EL (cell line): ENCODE data around the gene RIMS4.

ENCODE experiments used
- DNase-seq: peaks from one replicate; pipeline ENCODE4 v3.0.0-alpha.2; 2016

Gene RIMS4

GRCh38 chr20:44810391-44811149, at the start of gene RIMS4:
RIMS4 (minus strand) TSS chr20:44810546; CDS start chr20:44810271, 275 bp downstream.
- no peak for DNase-seq

GRCh38 chr20:44858606-44859360, 48.4 kb upstream of the RIMS4 start:
- DNase-seq, result no peak

- no peak for DNase-seq
Observed at GRCh38 chr20:44856856-44857448, 46.6 kb upstream of the RIMS4 start.

- no peak for DNase-seq
Observed at GRCh38 chr20:44856442-44856841, 46.1 kb upstream of the RIMS4 start.

DNA sequence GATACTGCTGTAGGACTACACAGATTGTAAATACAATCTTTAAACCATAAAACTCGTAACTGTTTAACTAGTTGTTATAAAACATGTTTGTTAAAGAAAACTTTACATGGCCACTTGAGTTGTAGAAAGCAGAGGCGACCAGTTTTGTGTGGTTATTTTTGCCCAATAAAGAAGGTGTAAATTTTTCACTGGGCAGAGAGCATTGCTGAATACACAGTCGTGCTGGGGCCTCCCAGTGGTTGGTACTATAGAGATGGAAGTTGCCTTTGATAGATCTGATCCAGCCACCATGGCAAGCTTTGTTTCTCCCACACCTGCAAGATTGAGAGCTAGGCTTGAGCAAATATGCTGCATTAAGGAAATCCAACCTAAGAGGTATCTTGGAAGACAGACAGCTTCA, 41.2 kb upstream of the RIMS4 start:
- DNase-seq, result no peak

DNA sequence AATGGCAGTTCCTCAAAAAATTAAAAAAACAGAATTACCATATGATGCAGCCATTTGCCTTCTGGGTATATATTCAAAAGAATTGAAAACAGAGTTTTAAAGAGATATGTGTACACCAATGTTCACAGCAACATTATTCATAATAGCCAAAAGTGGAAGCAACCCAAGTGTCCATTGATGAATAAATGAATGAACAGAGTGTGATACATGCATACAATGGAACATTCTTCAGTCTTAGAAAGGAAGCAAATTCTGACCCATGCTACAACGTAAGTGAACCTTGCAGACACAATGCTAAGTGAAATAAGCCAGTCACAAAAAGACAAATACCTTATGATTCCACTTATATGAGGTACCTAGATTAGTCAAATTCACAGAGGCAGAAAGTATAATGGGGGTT, 40.5 kb upstream of the RIMS4 start:
- DNase-seq, result no peak

GRCh38 chr20:44850272-44850671, 39.9 kb upstream of the RIMS4 start:
- DNase-seq, result no peak

DNA sequence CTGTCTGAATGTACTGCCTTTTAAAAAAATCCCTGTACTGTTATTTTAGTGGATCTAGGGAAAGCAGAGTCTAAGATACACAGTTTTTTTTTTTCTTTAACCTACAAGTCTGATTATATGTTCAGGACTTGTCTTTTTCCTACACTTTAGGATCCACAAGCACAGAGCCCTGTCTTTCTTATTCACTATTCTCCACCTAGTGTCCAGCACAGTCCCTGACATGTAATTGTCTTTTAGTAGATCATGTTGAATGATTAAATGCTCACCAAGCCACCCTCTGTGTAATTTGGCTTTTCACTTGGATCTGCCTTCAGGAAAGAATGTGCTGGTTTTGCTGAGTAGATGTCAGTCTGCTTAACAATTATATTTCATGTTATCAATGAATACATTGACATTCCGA, 39.4 kb upstream of the RIMS4 start:
- no peak for DNase-seq

DNA sequence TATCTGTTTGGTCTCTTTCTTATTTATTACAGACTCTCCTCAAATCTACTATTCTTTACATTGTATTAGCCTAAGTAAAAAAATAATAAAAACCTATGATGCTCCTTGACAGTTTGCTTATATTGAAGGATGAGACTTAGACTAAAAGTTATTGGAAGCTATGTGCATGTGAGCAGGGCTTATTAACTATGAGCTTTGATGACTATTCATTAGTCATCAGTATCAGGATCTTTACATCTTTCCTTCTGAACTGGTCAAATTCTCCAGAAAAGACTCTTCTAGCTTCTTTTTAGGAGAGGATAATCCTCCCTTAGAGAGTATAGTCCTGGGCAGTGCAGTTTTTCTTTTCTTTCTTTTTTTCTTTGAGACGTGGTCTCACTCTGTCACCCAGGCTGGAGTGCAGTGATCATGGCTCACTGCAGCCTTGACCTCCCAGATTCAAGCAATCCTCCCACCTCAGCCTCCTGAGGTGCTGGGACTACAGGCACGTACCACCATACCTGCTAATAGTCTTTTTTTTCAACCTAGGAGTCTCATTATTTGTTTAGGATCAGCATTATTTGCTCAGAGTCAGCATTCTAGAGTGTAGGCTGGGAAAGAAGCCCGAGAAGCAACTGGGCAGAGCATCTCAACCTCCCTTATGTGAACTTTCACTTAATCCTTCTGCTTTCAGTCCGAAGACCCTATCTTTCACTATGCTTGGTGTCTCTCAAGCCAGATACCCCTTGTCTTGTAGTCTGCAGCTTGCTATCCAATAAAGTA, 38.1 kb upstream of the RIMS4 start:
- no peak for DNase-seq

DNA sequence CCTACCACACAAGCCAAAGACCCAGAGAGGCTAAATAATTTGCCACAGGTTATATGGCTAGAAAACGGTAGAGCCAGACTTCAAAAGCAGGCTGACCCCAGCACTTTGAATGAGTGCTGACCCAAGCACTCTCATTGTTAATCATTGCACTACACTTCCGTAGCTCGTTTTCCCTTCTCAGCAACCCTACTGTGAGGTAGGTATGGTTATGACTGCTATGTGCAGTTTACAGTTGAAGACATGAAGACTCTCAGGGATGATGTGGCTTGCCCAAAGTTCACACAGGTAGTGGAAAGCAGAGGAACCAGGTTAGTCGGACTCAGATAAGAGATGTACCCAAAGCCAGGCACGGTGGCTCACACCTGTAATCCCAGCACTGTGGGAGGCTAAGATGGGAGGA, 33.5 kb upstream of the RIMS4 start:
- DNase-seq, result no peak

GRCh38 chr20:44841955-44842354, 31.6 kb upstream of the RIMS4 start:
- DNase-seq, result no peak

DNA sequence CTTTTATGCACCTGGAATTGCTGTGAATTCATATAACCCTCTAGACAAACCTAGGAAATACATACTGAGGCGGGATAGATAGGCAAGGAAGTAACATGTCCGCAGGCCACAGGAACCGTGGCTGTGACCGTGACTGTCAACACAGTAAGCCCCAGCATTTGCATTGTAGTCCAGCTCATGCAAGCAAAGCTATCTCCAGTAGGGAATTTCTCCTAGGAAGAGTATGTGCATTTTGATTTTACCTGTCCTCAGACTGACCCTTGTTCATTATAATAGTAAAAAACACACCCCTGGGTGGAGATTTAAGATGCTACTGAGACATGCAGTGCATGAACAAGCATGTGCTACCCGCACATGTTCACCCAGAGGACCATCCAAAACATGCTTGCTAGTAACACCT, 30.5 kb upstream of the RIMS4 start:
- DNase-seq, result no peak

- DNase-seq, result no peak
Observed at GRCh38 chr20:44839481-44839880, 29.1 kb upstream of the RIMS4 start.

DNA sequence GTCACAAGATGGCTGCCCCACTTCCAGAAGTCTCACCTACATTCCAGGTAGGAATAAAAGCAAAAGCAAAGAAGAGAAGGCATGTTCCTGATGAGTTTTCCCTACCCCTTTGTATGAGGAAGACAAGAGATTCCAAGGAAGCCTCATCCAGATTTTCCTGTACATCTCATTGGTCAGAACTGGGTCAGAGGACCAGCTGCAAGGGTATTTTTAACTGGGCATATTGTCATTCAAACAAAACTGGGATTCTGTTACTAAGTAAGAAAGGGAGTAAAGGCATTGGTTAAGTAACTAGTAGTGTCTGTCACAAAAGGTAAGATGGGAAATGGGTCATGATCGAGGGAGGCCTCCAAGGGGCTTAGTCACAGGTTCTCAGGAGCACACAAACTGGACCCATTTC, 28.2 kb upstream of the RIMS4 start:
- DNase-seq, result no peak

- no peak for DNase-seq
Observed at GRCh38 chr20:44837946-44838345, 27.6 kb upstream of the RIMS4 start.

DNA sequence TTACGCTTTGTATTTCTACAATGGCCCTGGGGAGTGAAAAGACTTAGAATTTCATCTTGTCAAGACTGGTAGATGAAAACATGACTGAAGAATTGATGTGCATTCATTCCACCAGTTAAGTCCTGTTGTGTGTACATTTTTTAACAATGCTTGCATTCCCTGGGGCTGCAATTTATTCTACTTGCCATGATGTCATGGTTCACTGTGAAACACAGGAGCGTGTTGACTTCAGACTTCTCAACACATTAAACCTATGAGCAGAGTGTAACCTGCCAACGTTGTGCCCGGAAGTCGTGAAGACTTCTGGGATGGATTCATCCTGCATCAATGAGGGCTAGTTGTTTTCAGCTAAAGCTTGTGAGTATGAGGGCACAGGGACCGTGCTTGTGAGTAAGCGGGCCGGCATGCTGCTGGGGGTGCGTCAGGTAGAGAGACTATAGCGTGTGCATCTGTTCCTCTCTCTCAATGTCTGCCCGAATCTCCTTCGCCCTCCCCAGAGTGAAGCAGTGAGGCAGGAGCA, 26.3 kb upstream of the RIMS4 start:
- no peak for DNase-seq

DNA sequence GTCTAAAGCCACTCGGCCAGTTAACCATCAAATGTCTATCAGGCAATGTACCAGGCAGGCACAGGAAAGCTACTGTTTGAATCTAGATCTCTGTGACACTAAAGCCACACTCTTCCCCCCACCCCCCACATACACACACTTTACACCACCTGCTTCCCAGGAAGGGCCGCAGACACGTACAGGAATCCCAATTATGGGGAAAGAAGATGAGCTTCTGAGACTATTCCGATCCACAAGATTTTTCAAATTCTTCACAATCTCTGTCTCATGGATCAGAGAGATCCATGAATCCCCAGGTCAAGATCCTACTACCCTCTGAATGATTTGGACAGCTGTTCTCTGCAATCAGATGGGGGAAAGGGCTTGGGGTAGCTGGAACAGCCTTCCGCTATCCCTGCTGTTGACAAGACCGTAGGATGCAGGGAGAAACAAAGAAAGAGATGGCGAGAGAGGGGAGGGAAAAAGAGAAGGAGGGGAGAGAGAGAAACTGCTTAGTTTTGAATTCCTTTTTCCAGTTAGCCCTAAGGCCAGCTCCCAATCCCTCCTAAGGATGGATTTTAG, 25.4 kb upstream of the RIMS4 start:
- no peak for DNase-seq

GRCh38 chr20:44835116-44835515, 24.8 kb upstream of the RIMS4 start:
- DNase-seq, result no peak

DNA sequence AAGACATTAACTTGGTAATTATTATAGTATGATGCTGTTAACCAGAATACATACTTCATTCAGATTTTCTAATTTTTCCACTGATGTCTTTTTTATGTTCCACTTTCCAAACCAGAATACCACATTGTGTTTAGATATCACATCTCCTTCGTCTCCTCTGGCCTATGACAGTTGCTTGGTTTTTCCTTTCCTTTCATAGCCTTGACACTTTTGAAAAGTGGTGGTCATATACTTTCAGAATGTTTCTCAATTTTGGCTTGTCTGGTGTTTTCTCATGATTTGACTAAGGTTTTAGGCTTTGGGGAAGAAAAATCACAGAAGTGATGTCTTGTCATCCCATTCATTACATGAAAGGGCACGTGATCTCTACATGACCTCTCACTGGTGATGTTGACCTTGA, 24.3 kb upstream of the RIMS4 start:
- DNase-seq, result no peak

DNA sequence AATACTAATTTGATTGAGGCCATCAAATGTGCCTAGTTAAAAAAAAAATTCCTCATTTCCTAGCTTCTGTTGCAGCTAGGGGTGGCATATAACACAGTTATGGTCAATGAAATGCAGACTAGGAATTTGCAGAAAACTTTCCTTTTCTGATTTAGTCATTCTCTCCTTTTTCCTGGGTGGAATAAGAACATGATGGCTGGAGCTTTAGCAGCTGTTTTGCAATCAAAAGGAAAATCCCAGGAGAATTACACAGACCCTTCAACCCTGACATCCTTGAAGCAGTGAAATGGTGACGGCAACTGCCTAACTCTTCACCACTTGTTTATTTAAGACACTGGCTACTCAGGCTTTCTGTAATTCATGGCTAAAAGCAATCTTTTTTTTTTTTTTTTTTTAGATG, 23.1 kb upstream of the RIMS4 start:
- DNase-seq, result no peak

DNA sequence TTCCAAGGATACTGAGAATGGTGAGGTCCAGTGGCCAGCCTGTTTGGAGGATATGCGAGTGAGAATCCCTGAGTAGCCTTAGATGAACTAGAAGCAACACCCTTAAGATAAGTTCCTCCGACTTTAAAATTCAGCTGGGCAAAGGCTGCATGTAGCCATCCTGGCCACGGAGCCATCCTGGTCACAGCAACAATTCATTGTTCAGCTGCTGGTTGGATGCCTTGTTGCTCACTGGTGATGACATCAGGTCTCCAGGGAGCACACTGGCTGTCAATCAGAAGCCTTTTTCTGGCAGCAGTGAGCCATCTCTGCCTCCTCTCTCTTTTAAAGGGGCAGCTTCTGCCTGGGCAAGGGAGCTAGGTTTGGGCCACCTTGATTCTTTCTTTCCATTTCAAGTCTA, 22.4 kb upstream of the RIMS4 start:
- DNase-seq, result peak; percentile 12

GRCh38 chr20:44830995-44831394, 20.6 kb upstream of the RIMS4 start:
- DNase-seq, result no peak

- no peak for DNase-seq
Observed at GRCh38 chr20:44830523-44830922, 20.2 kb upstream of the RIMS4 start.
